GM18870 (cell line): ENCODE measurements around the gene RNF130.

Experiments used
- ATAC-seq: cut with Tn5 transposase; IDR thresholded peaks from one replicate; pipeline ENCODE4 v1.9.1; 2021; ENCODE audit warnings: moderate library complexity; ENCODE audit not compliant: unreplicated experiment

RNF130 gene

DNA sequence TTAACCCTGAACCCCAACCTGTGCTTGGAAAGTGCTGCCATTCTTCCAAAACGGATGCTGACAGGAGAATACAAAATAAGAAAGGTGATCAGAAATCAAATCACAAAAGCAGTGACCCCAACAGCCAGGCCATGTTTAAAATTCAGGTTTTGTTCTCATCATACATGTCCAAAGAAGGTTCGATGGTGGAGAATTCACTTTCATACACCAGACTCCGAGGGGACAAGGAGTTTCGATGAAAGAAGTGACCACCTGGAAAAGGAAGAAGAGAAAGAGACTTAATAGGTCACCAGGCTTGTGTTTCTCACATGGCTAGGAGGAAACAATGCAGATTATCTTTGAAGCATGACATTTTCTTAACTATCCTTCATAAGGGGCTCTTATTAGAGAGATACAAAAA lies 151.4 kb downstream of the RNF130 start:
- no peak for ATAC-seq

- no peak for ATAC-seq
These were observed 152.0 kb downstream of the RNF130 start for GRCh38 chr5:179919487-179920060.

DNA sequence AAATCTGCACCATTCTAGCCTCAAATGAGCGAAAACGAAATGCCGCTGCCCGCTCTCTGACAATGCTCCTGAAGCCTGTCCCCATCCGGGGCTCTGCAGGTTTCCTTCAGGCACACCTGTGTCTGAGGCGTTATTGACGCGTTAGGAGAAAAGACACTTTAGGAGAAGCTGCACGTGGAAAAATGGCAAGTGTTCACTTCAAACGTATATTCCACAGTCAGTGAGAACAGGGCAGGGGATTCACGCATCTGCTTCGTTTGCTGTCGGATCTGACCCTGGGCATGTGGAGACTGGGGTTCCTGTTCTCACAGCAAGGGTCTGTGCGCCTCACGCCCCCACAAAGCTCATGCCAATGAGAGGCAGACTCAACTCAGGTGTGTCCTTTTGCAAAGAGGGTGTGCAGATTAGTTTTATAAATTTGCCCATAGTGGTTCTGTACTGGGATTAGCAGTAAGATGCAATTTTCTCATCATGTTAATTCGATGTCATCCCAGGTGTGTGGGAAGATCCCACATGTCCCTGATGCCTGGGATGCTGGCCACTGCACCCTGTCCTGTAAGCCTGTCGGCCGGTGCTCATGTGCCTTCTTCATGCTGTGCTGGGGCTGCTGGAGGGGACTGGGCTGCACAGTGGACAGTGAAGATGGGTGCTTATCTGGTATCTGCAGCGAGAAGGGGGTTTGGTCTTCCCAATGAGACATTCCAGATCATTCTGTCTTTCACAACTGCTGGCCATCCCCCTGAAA lies 152.6 kb downstream of the RNF130 start:
- no peak for ATAC-seq

- ATAC-seq = no peak
These were observed 155.0 kb downstream of the RNF130 start for GRCh38 chr5:179916523-179916922.

DNA sequence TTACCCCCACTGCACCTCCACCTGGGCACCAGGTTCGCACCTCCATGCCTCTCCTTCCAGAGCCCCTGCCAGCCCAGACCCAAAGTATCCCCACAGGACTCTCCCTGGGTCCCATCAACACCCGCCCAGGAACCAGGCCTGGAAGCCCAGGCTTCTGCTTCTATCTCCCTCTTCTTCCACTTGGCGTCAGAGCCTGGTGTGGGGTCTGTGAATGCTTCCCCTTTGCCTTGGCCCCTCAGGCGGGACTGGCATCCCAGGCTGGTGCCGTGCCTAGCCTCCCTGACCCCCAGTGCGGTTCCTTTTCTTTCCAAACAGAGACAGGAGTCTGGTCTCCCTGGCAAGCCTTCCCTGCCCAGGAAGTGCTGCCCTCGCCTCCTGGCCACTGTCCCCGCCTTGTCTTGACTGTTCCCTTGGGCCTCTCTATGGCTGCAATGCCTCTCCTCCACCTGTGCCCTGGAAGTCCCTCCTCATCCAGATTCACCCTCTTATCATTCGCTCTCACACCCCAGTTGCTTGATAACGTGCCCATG lies 156.1 kb downstream of the RNF130 start:
- no peak for ATAC-seq

- no peak for ATAC-seq
These were observed 157.4 kb downstream of the RNF130 start for GRCh38 chr5:179914032-179914755.

DNA sequence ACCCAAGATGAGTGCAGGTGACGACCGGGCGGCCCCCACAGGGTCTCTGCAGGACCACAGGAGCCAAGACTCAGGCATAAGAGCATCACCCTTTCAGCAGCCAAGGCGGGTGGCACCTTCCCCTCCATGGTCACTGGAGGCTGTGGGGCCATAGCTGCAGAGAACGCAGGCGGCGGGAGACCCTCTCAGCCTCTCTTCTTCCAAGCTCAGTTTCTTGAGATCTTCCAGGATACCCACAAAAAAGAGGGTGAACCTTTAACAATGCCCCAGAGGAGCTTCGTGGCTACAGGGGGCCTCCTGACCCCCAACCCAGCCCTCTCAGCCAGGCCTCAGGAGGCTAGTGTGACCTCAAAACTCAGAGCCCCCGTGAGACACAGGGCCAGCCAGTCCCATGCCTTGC lies 158.1 kb downstream of the RNF130 start:
- ATAC-seq = no peak

DNA sequence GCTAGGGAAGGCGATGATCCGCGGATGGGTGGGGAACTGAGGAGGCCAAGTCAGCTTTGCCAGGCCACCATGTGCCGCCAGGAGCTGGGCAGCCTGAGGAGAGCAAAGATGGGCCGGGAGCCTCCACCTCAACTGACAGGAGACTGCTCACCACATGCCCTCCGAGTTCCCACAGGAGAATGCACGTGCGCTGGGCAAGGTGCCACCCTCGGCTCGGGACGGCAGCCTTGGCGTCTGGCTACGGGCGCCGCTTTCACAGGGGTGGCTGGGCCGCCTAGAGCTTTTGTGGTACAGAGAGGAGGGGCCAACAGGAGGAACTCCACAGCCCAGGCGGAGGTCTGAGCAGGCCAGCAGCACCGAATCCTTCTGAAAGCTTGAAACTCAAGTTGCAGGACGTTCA lies 158.6 kb downstream of the RNF130 start:
- no peak for ATAC-seq

GRCh38 chr5:179912386-179912785 lies 159.2 kb downstream of the RNF130 start:
- ATAC-seq = no peak

GRCh38 chr5:179909224-179909623 lies 162.3 kb downstream of the RNF130 start:
- ATAC-seq = no peak

GRCh38 chr5:179908528-179908927 lies 163.0 kb downstream of the RNF130 start:
- ATAC-seq = no peak

DNA sequence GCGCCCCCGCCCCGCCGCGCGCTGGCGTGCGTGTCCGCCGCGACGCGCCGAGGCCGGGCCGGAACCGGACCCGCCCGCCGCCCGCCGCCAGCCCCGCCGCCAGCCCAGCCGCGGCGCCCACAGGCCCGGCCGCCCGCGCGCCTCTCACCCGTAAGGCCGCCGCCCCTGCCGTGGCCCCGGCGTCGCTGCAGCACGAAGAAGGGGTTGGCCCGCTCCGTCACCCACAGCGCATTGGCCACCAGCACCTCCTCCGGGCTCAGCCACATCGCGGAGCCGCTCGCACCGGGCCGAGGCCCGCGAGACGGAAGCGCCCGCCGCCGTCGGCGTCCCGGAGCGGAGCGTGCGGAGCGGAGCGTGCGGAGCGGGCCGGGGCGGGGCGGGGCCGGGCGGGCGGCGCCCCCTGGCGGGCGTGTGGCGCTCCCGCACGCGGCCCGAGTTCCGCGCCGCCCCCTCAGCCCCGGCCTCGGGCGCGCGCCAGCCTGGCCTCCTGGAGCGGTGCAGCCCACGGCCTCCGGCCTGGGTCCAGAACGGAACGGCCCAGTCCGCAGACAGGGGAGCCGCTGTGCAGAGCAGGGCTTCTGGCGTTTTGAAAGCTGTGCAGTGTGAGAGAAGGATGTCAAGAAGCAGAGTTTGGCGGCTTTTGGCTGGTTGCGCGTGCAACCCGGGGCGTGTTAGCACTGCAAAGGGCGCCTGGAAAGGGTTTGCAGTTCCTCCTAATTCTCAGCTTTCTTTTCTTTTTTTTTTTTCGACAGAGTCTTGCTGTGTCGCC lies 163.8 kb downstream of the RNF130 start, which contains the start of gene TBC1D9B:
Gene TBC1D9B, minus strand, starts transcription at position 342 of the 769 bp plus-strand sequence. Its CDS starts 76 bp downstream, at position 266.
- ATAC-seq = no peak

DNA sequence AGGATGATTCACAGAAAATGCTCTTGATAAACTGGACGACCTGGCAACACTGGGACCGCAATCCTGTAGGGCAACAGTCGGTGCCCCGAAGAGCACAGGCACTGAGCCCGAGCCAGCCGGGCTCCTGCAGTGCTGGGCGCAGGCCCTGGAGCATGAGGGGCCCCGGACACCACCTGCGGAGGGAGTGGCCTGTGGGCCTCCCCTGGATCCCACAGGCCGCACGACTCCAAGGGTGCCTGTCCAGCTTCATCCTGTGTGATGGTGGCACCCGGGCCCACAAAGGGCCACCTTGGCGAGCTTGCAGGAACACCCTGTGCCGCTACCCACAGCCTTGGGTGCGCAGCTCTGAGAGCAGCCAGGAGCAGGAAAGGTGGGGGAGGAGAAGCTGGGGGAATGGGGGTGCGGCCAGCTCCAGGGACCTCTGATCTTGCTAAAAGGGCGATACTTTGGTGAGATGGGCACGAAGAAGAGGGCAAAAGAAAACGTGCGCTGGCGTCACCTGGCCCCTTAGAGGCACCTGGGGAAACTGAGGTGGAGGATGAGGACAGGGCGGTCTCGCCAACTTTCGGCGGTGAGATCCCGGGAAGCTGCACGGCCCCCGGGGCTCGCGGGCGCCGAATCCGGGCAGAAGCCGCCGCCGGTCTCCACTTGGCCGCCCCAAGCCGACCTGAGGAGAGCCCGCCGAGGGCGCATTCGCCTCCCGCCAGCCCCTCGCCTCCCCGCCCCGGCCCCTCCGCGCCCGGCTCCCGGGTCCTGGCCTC lies 164.6 kb downstream of the RNF130 start:
- no peak for ATAC-seq

- ATAC-seq = no peak
These were observed 165.2 kb downstream of the RNF130 start for GRCh38 chr5:179906294-179906794.

DNA sequence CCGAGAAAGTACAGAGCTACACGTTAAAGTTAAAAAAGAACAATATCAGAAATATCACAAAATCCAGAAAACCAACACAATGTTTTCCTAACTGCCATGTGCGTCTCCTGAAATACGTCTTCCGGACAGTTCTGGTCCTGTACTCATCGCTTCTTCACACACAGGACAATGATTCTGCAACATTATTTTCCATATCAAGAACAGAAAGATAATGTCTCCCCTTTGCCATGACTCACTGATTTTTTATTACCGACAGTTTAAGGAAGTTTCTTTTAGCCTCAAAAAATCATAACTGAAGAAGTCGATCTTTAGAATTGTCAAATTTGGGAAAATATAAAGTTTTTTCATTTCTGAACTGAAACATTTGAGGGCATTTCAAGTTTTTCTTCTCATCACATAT lies 166.4 kb downstream of the RNF130 start:
- ATAC-seq = no peak
